Brain microvascular endothelial cell (primary cell): ENCODE data around the gene DISP2.

Experiments
- DNase-seq: peaks from one replicate; pipeline ENCODE4 v3.0.0-alpha.2; 2020
- H3K27ac ChIP-seq: fragments of 250-450 bp; sonication (Bioruptor Pico); 2 replicates; pipeline ENCODE4 v1.5.1; 2020; ENCODE audit warnings: mild to moderate bottlenecking, moderate library complexity
- H3K27me3 ChIP-seq: fragments of 250-450 bp; sonication (Bioruptor Pico); replicated peaks from 2 replicates; pipeline ENCODE4 v1.5.1; 2020; ENCODE audit warnings: mild to moderate bottlenecking
- H3K36me3 ChIP-seq: fragments of 250-450 bp; sonication (Bioruptor Pico); replicated peaks from 2 replicates; pipeline ENCODE4 v1.5.1; 2020; ENCODE audit warnings: mild to moderate bottlenecking
- H3K4me3 ChIP-seq: 2 replicates; pipeline ENCODE4 v1.5.1; 2011; ENCODE audit warnings: low read depth, mild to moderate bottlenecking, control low read depth, low read length, moderate library complexity
- CTCF ChIP-seq: IDR thresholded peaks from 2 replicates; pipeline ENCODE4 v1.5.1; 2011; ENCODE audit warnings: low read depth, mild to moderate bottlenecking, moderate library complexity, low read length, control low read depth, inconsistent platforms; ENCODE audit errors: missing control alignments
- in situ Hi-C: cut with HindIII; loops from 2 replicates; pipeline ENCODE4 v1.10.0; 2017; ENCODE audit warnings: low sequenced_read_pairs, low pct_ligation_motif_present

The DISP2 gene

GRCh38 chr15:40338921-40339620 is 18.9 kb upstream of the DISP2 start:
- TF ChIP-seq CTCF = no peak
- in situ Hi-C loops = no loop called here
- no peaks in the 10 kb centered on the region for H3K27me3 ChIP-seq
- H3K36me3 ChIP-seq = peaks cover 26% of the 10 kb centered on the region
- peak overlapping the region; percentile 95 for H3K27ac ChIP-seq
- H3K4me3 ChIP-seq = peak overlapping the region; percentile 56
- peak; percentile 85 for DNase-seq

GRCh38 chr15:40339621-40339945 is 18.4 kb upstream of the DISP2 start:
- Histone ChIP-seq H3K27me3 (no peaks in the 10 kb centered on the region), H3K27ac (peak overlapping the region; percentile 95), H3K36me3 (peaks cover 26% of the 10 kb centered on the region), H3K4me3 (peak overlapping the region; percentile 56)
- peak; percentile 50 for TF ChIP-seq CTCF
- in situ Hi-C loops = no loop called here
- DNase-seq = no peak

- no peak for DNase-seq
- H3K27ac ChIP-seq = peak overlapping the region; percentile 95
- no peak for TF ChIP-seq CTCF
- no peaks in the 10 kb centered on the region for H3K27me3 ChIP-seq
- peaks cover 23% of the 10 kb centered on the region for H3K36me3 ChIP-seq
- peak overlapping the region; percentile 56 for H3K4me3 ChIP-seq
- in situ Hi-C loops = no loop called here
These were observed 17.8 kb upstream of the DISP2 start for GRCh38 chr15:40340038-40340739.

- Histone ChIP-seq H3K27ac (peak within 1 kb of the TSS; percentile 95), H3K27me3 (no peaks in the 10 kb centered on the region), H3K4me3 (peak within 1 kb of the TSS; percentile 56), H3K36me3 (peaks cover 17% of the 10 kb centered on the region)
- no peak for TF ChIP-seq CTCF
- in situ Hi-C loops = no loop called here
- DNase-seq = peak; percentile 81
These were observed 17.1 kb upstream of the DISP2 start, which contains the start of gene CCDC9B for GRCh38 chr15:40340740-40341400. TSS of gene CCDC9B (minus strand) at chr15:40340939. CDS start at chr15:40340819, 120 bp downstream.

GRCh38 chr15:40342416-40343320 is 15.4 kb upstream of the DISP2 start:
- Histone ChIP-seq H3K36me3 (peaks cover under 1% of the 10 kb centered on the region), H3K27me3 (no peaks in the 10 kb centered on the region), H3K27ac (peak overlapping the region; percentile 96), H3K4me3 (no peak overlapping the region)
- no peak for TF ChIP-seq CTCF
- in situ Hi-C loops = no loop called here
- DNase-seq = no peak
